ENCODE measurements around the gene MAPK8.

DNA sequence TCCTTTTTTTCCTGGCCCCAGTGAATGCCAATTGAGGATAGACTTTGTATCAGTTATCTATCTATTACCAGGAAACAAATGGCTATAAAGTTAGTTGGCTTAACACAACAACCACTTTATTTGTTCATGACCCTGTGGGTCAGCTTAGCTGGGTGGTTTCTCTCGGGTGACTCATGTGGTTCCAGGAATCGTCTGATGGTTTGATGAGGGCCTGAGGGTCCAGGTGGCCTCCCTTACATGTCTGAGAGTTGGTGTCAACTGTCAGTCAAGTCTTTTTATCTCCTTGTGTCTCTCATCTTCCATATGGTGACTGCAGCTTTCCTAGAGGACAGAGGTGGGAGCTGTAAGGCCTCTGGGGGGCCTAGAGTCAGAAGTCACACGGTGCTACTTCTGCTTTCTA, 15.3 kb upstream of the MAPK8 start:
- TF ChIP-seq, protein P1, sequence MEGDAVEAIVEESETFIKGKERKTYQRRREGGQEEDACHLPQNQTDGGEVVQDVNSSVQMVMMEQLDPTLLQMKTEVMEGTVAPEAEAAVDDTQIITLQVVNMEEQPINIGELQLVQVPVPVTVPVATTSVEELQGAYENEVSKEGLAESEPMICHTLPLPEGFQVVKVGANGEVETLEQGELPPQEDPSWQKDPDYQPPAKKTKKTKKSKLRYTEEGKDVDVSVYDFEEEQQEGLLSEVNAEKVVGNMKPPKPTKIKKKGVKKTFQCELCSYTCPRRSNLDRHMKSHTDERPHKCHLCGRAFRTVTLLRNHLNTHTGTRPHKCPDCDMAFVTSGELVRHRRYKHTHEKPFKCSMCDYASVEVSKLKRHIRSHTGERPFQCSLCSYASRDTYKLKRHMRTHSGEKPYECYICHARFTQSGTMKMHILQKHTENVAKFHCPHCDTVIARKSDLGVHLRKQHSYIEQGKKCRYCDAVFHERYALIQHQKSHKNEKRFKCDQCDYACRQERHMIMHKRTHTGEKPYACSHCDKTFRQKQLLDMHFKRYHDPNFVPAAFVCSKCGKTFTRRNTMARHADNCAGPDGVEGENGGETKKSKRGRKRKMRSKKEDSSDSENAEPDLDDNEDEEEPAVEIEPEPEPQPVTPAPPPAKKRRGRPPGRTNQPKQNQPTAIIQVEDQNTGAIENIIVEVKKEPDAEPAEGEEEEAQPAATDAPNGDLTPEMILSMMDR (conservative IDR thresholded peaks at IDR 0.05): no peak
- TF ChIP-seq EZH2 (IDR thresholded peaks at IDR 0.05; ENCODE audit: low read depth): no peak

Measured in PC-9 (cell line).